ENCODE results near the gene HMGCL. TPM values are rescaled to one million over a fixed set of nuclear protein-coding genes. Genes with fewer than 3 reads are reported as not detected.
A peak's percentile ranks its signal among the peaks of the same experiment; 100 is the strongest.

Gene HMGCL
- total RNA-seq (51.5 TPM), polyA plus RNA-seq (ENCODE audit: insufficient read depth, low read depth, low replicate concordance) (205 TPM)
- long read RNA-seq, donor 1, transcript HMGCL-203 (9 exons, 1,600 nt): major isoform, 12 of 14 reads
- long read RNA-seq, donor 1, partial matches to known transcripts: 0 of 14 reads
- long read RNA-seq, donor 1, other reads (novel, unspliced or antisense): 0 of 14 reads
- long read RNA-seq, donor 2, transcript HMGCL-203 (9 exons, 1,600 nt): major isoform, 25 of 26 reads
- long read RNA-seq, donor 2, partial matches to known transcripts: 0 of 26 reads
- long read RNA-seq, donor 2, other reads (novel, unspliced or antisense): 0 of 26 reads
- long read RNA-seq, donor 3, transcript HMGCL-203 (9 exons, 1,600 nt): major isoform, 30 of 32 reads
- long read RNA-seq, donor 3, partial matches to known transcripts: 0 of 32 reads
- long read RNA-seq, donor 3, other reads (novel, unspliced or antisense): 0 of 32 reads
- long read RNA-seq, donor 4, transcript HMGCL-203 (9 exons, 1,600 nt): major isoform, 27 of 29 reads
- long read RNA-seq, donor 4, partial matches to known transcripts: 0 of 29 reads
- long read RNA-seq, donor 4, other reads (novel, unspliced or antisense): 0 of 29 reads
- long read RNA-seq, donor 5: 0 reads
- long read RNA-seq, donor 6, transcript HMGCL-203 (9 exons, 1,600 nt): major isoform, 14 of 31 reads
- long read RNA-seq, donor 6, partial matches to known transcripts: 17 of 31 reads
- long read RNA-seq, donor 6, other reads (novel, unspliced or antisense): 0 of 31 reads
- long read RNA-seq, donor 7, transcript HMGCL-203 (9 exons, 1,600 nt): major isoform, 72 of 91 reads
- long read RNA-seq, donor 7, partial matches to known transcripts: 14 of 91 reads
- long read RNA-seq, donor 7, other reads (novel, unspliced or antisense): 4 of 91 reads
- long read RNA-seq, donor 8, transcript HMGCL-203 (9 exons, 1,600 nt): major isoform, 11 of 11 reads
- long read RNA-seq, donor 8, partial matches to known transcripts: 0 of 11 reads
- long read RNA-seq, donor 8, other reads (novel, unspliced or antisense): 0 of 11 reads
- long read RNA-seq, donor 9, transcript HMGCL-203 (9 exons, 1,600 nt): major isoform, 17 of 17 reads
- long read RNA-seq, donor 9, partial matches to known transcripts: 0 of 17 reads
- long read RNA-seq, donor 9, other reads (novel, unspliced or antisense): 0 of 17 reads
- long read RNA-seq, donor 10, transcript HMGCL-203 (9 exons, 1,600 nt): major isoform, 18 of 23 reads
- long read RNA-seq, donor 10, partial matches to known transcripts: 5 of 23 reads
- long read RNA-seq, donor 10, other reads (novel, unspliced or antisense): 0 of 23 reads

DNA sequence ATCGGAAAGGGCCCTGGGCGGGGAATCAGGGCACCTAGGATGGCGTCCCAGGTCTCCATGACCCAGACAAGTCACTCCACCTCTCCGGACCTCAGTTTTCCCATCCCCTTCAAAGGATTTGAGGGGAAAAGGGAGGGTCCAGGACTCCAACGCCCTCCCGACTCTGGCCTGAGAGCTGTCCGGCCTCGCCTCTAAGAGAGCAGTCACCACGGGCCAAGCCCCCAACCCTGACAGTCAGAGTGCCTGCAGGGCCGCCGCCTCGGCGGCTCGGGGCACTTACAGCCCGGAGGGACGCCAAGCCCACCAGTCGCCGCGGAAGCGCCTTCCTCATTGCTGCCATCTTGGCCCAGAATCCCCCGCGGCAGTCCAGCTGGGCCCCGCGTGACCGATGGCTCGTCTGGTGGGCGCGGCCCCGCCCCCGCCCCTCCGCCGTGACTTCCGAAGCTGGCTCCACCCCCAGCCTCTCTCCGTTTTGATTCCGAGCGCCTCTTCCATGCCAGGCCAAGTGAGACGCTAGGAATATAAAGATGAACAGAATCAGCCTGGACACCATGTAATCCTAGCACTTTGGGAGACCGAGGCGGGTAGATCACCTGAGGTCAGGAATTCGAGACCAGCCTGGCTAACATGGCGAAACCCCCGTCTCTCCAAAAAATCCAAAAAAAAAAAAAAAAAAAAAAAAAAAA, at the start of gene HMGCL:
Gene HMGCL, minus strand, starts transcription at position 354 of the 686 bp plus-strand sequence. Its CDS starts 14 bp downstream, at position 340.
- Histone ChIP-seq H3K4me1 (ENCODE audit: control insufficient read depth in 2 of 3, insufficient read depth in 2 of 3, low read depth in 1 of 3, low read length in 3 of 3) (peaks cover 0 to 3% (median 0%) of the 10 kb centered on the region in 3 donors), H3K27ac (ENCODE audit: low read depth in 2 of 2, low read length in 2 of 2) (peak within 1 kb of the TSS; percentile 69 to 89), H3K27me3 (ENCODE audit: control insufficient read depth, insufficient read depth, low read length) (no peaks in the 10 kb centered on the region), H3K4me3 (ENCODE audit: low read length in 3 of 3) (peak within 1 kb of the TSS; percentile 70 to 96 (median 89)), H3K9me3 (ENCODE audit: control insufficient read depth in 2 of 3, insufficient read depth in 1 of 3, low read length in 3 of 3) (no peaks in the 10 kb centered on the region), H3K9ac (ENCODE audit: low read length in 3 of 3) (peak within 1 kb of the TSS; percentile 72 to 99 (median 75)), H3K36me3 (ENCODE audit: control insufficient read depth in 2 of 3, insufficient read depth in 3 of 3, low read length in 3 of 3) (peaks cover 0 to 3% (median 0%) of the 10 kb centered on the region in 3 donors)
- FAIRE-seq (no peak), DNase-seq (peak; percentile 95 to 98 (median 96))
- intact Hi-C loops (cut with DNase I): no loop called here
- TF ChIP-seq, protein P1, sequence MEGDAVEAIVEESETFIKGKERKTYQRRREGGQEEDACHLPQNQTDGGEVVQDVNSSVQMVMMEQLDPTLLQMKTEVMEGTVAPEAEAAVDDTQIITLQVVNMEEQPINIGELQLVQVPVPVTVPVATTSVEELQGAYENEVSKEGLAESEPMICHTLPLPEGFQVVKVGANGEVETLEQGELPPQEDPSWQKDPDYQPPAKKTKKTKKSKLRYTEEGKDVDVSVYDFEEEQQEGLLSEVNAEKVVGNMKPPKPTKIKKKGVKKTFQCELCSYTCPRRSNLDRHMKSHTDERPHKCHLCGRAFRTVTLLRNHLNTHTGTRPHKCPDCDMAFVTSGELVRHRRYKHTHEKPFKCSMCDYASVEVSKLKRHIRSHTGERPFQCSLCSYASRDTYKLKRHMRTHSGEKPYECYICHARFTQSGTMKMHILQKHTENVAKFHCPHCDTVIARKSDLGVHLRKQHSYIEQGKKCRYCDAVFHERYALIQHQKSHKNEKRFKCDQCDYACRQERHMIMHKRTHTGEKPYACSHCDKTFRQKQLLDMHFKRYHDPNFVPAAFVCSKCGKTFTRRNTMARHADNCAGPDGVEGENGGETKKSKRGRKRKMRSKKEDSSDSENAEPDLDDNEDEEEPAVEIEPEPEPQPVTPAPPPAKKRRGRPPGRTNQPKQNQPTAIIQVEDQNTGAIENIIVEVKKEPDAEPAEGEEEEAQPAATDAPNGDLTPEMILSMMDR (IDR thresholded peaks at IDR 0.05; ENCODE audit: borderline replicate concordance, extremely low read depth, insufficient read depth): peak; percentile 14

- Histone ChIP-seq H3K9ac (ENCODE audit: low read length in 3 of 3) (no peak overlapping the region), H3K4me3 (ENCODE audit: low read length in 3 of 3) (no peak overlapping the region), H3K4me1 (ENCODE audit: control insufficient read depth in 2 of 3, insufficient read depth in 2 of 3, low read depth in 1 of 3, low read length in 3 of 3) (peaks cover 0 to 6% (median 6%) of the 10 kb centered on the region in 3 donors), H3K27me3 (ENCODE audit: control insufficient read depth, insufficient read depth, low read length) (no peaks in the 10 kb centered on the region), H3K27ac (ENCODE audit: low read depth in 2 of 2, low read length in 2 of 2) (no peak overlapping the region), H3K9me3 (ENCODE audit: control insufficient read depth in 2 of 3, insufficient read depth in 1 of 3, low read length in 3 of 3) (no peaks in the 10 kb centered on the region), H3K36me3 (ENCODE audit: control insufficient read depth in 2 of 3, insufficient read depth in 3 of 3, low read length in 3 of 3) (no peaks in the 10 kb centered on the region)
- no peak for DNase-seq
- TF ChIP-seq, protein P1 (IDR thresholded peaks at IDR 0.05; ENCODE audit: borderline replicate concordance, extremely low read depth, insufficient read depth): no peak
- FAIRE-seq: no peak
- intact Hi-C loops (cut with DNase I): no loop called here
Observed at GRCh38 chr1:23872421-23872820, 47.2 kb upstream of the HMGCL start.

DNA sequence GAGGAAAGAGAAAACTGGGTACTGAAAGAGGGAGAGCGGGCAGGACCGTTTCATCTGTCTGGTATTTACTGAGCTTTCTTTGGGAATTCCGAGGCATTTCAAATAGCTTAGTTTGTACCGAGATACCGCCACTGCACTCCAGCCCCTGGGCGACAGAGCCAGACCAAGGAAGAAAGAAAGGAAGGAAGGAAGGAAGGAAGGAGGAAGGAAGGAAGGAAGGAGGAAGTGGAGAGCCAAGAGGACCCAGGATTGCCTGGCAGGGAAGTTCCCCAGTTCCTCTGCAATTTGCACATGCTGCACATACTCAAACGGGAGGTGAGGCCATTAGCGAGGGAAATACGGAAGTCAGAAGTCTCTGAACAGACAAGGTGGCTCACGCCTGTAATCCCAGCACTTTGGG, 43.8 kb upstream of the HMGCL start:
- TF ChIP-seq, protein P1 (IDR thresholded peaks at IDR 0.05; ENCODE audit: borderline replicate concordance, extremely low read depth, insufficient read depth): no peak
- peaks cover 0 to 7% (median 0%) of the 10 kb centered on the region in 3 donors for H3K36me3 ChIP-seq (ENCODE audit: control insufficient read depth in 2 of 3, insufficient read depth in 3 of 3, low read length in 3 of 3)
- no peaks in the 10 kb centered on the region for H3K9me3 ChIP-seq (ENCODE audit: control insufficient read depth in 2 of 3, insufficient read depth in 1 of 3, low read length in 3 of 3)
- DNase-seq (no peak), FAIRE-seq (no peak)
- H3K27me3 ChIP-seq (ENCODE audit: control insufficient read depth, insufficient read depth, low read length): no peaks in the 10 kb centered on the region
- peak overlapping the region in 1 of 2 donors; percentile 66 for H3K27ac ChIP-seq (ENCODE audit: low read depth in 2 of 2, low read length in 2 of 2)
- intact Hi-C loops (cut with DNase I): no loop called here
- peaks cover 0 to 16% (median 9%) of the 10 kb centered on the region in 3 donors for H3K4me1 ChIP-seq (ENCODE audit: control insufficient read depth in 2 of 3, insufficient read depth in 2 of 3, low read depth in 1 of 3, low read length in 3 of 3)
- H3K9ac ChIP-seq (ENCODE audit: low read length in 3 of 3): peak overlapping the region in 1 of 3 donors; percentile 72
- H3K4me3 ChIP-seq (ENCODE audit: low read length in 3 of 3): peak overlapping the region in 2 of 3 donors; percentile 43 to 86
